ENCODE data around the gene EYS.
"Not testable (repeated sequence)": the region's sequence is repeated elsewhere in the genome, so short reads cannot be mapped to it uniquely, and the experiment has no call there.

The EYS gene

GRCh38 chr6:63743691-63744090 lies 1963.3 kb downstream of the EYS start:
- Histone ChIP-seq H3K9me3 (ENCODE audit: insufficient read depth, low read length) (no peaks in the 10 kb centered on the region), H3K27me3 (ENCODE audit: insufficient read depth, insufficient read length) (no peaks in the 10 kb centered on the region), H3K36me3 (ENCODE audit: insufficient read depth, insufficient read length, low read length) (no peaks in the 10 kb centered on the region), H3K4me3 (ENCODE audit: insufficient read length, low read depth) (no peak overlapping the region), H3K4me1 (ENCODE audit: insufficient read depth, insufficient read length) (no peaks in the 10 kb centered on the region), H3K9ac (ENCODE audit: insufficient read length, low read depth) (no peak overlapping the region)
- DNase-seq (ENCODE audit: low read depth, low spot score) = no peak
- no peak for TF ChIP-seq YY1 (IDR thresholded peaks at IDR 0.05; ENCODE audit: insufficient read depth, insufficient read length)
- no peak for TF ChIP-seq SUZ12 (IDR thresholded peaks at IDR 0.05; ENCODE audit: extremely low read depth, insufficient read depth, insufficient read length)
- no peak for TF ChIP-seq ZNF274 (IDR thresholded peaks at IDR 0.05; ENCODE audit: low read depth, low read length)

DNA sequence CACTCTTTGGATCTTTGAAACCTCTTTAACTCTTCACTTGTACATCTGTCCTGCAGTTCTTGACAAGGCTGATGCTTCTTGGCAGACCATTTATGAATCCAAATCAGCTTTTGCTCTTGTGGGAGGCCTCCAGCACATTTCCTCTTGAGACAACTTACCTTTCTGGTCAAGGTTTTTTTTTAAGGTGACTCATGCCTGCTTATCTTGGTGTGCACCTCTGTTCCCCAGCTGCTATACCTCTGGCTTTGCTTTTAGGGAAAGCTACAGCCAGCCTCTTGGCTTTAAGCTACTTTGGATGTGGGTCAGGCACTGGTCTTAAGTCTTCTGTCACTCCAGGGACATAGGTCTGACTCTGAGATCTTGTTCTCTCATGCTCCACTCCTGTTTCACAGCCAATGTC lies 1965.0 kb downstream of the EYS start:
- no peak for DNase-seq (ENCODE audit: low read depth, low spot score)
- no peak overlapping the region for H3K4me3 ChIP-seq (ENCODE audit: insufficient read length, low read depth)
- no peaks in the 10 kb centered on the region for H3K36me3 ChIP-seq (ENCODE audit: insufficient read depth, insufficient read length, low read length)
- no peak for TF ChIP-seq YY1 (IDR thresholded peaks at IDR 0.05; ENCODE audit: insufficient read depth, insufficient read length)
- TF ChIP-seq ZNF274 (IDR thresholded peaks at IDR 0.05; ENCODE audit: low read depth, low read length) = no peak
- no peak for TF ChIP-seq SUZ12 (IDR thresholded peaks at IDR 0.05; ENCODE audit: extremely low read depth, insufficient read depth, insufficient read length)
- H3K9ac ChIP-seq (ENCODE audit: insufficient read length, low read depth) = no peak overlapping the region
- H3K27me3 ChIP-seq (ENCODE audit: insufficient read depth, insufficient read length) = no peaks in the 10 kb centered on the region
- no peaks in the 10 kb centered on the region for H3K4me1 ChIP-seq (ENCODE audit: insufficient read depth, insufficient read length)
- H3K9me3 ChIP-seq (ENCODE audit: insufficient read depth, low read length) = no peaks in the 10 kb centered on the region

GRCh38 chr6:63740709-63741108 lies 1966.3 kb downstream of the EYS start:
- no peak overlapping the region for H3K4me3 ChIP-seq (ENCODE audit: insufficient read length, low read depth)
- no peak overlapping the region for H3K9ac ChIP-seq (ENCODE audit: insufficient read length, low read depth)
- no peaks in the 10 kb centered on the region for H3K9me3 ChIP-seq (ENCODE audit: insufficient read depth, low read length)
- no peaks in the 10 kb centered on the region for H3K27me3 ChIP-seq (ENCODE audit: insufficient read depth, insufficient read length)
- DNase-seq (ENCODE audit: low read depth, low spot score) = no peak
- H3K36me3 ChIP-seq (ENCODE audit: insufficient read depth, insufficient read length, low read length) = no peaks in the 10 kb centered on the region
- TF ChIP-seq ZNF274 (IDR thresholded peaks at IDR 0.05; ENCODE audit: low read depth, low read length) (no peak), SUZ12 (IDR thresholded peaks at IDR 0.05; ENCODE audit: extremely low read depth, insufficient read depth, insufficient read length) (no peak), YY1 (IDR thresholded peaks at IDR 0.05; ENCODE audit: insufficient read depth, insufficient read length) (no peak)
- H3K4me1 ChIP-seq (ENCODE audit: insufficient read depth, insufficient read length) = no peaks in the 10 kb centered on the region

DNA sequence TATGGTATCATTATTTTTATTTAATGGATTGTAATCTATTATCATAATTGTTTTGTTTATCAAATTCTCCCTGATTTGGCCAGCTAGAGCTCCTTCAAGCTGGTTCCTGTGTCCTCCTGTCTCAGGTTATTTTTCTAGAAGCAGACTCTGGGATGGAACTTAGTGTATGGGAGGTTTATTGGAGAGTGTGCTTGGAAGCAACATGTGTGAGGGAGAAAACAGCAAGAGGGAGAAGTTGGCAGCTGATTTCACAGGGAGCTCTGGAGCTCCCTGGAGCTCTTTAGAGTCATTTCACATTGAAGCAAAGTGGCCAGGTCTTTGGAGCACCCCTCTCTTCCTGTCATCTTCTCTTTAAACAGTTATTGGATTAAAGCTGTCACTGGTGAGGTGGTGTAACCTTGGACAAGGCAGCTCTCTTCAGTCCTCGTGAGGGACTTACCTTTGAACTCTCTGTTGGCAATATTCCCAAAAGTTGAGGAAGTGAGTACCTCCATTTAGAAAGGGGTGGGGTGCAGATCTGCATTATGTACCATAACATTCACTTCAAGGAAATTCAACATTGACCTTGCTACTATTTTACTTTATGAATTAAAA lies 1967.8 kb downstream of the EYS start:
- H3K36me3 ChIP-seq (ENCODE audit: insufficient read depth, insufficient read length, low read length) = no peaks in the 10 kb centered on the region
- no peak for TF ChIP-seq SUZ12 (IDR thresholded peaks at IDR 0.05; ENCODE audit: extremely low read depth, insufficient read depth, insufficient read length)
- no peaks in the 10 kb centered on the region for H3K9me3 ChIP-seq (ENCODE audit: insufficient read depth, low read length)
- no peak overlapping the region for H3K4me3 ChIP-seq (ENCODE audit: insufficient read length, low read depth)
- no peaks in the 10 kb centered on the region for H3K4me1 ChIP-seq (ENCODE audit: insufficient read depth, insufficient read length)
- no peak for DNase-seq (ENCODE audit: low read depth, low spot score)
- no peak overlapping the region for H3K9ac ChIP-seq (ENCODE audit: insufficient read length, low read depth)
- no peaks in the 10 kb centered on the region for H3K27me3 ChIP-seq (ENCODE audit: insufficient read depth, insufficient read length)

DNA sequence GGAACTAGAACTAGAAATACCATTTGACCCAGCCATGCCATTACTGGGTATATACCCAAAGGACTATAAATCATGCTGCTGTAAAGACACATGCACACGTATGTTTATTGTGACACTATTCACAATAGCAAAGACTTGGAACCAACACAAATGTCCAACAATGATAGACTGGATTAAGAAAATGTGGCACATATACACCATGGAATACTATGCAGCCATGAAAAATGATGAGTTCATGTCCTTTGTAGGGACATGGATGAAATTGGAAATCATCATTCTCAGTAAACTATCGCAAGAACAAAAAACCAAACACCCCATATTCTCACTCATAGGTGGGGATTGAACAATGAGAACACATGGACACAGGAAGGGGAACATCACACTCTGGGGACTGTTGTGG lies 1968.8 kb downstream of the EYS start:
- H3K4me3 ChIP-seq (ENCODE audit: insufficient read length, low read depth); H3K9ac ChIP-seq (ENCODE audit: insufficient read length, low read depth); H3K27me3 ChIP-seq (ENCODE audit: insufficient read depth, insufficient read length); H3K4me1 ChIP-seq (ENCODE audit: insufficient read depth, insufficient read length); DNase-seq (ENCODE audit: low read depth, low spot score); H3K9me3 ChIP-seq (ENCODE audit: insufficient read depth, low read length); H3K36me3 ChIP-seq (ENCODE audit: insufficient read depth, insufficient read length, low read length): not testable (repeated sequence)

DNA sequence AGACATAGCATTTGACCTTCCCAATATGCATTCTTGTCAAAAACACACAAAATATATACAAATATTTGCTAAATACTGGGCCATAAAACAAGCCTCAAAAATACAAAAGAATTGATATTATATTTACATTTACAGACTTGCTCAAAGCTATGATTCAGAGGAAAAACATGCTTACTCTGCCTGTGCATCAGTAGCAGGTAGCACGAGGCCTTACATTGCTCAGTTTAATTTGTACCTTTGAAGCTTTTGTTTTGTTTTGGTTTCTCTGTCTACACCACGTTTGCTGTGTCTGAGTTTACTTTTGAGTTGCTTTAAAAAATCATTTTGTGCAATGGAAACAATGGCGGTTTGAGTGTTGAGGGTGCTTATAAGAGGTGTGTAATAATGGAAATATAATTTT lies 1972.1 kb downstream of the EYS start:
- TF ChIP-seq YY1 (IDR thresholded peaks at IDR 0.05; ENCODE audit: insufficient read depth, insufficient read length) (no peak), ZNF274 (IDR thresholded peaks at IDR 0.05; ENCODE audit: low read depth, low read length) (no peak), SUZ12 (IDR thresholded peaks at IDR 0.05; ENCODE audit: extremely low read depth, insufficient read depth, insufficient read length) (no peak)
- Histone ChIP-seq H3K9ac (ENCODE audit: insufficient read length, low read depth) (no peak overlapping the region), H3K9me3 (ENCODE audit: insufficient read depth, low read length) (no peaks in the 10 kb centered on the region), H3K4me3 (ENCODE audit: insufficient read length, low read depth) (no peak overlapping the region), H3K27me3 (ENCODE audit: insufficient read depth, insufficient read length) (no peaks in the 10 kb centered on the region), H3K36me3 (ENCODE audit: insufficient read depth, insufficient read length, low read length) (no peaks in the 10 kb centered on the region), H3K4me1 (ENCODE audit: insufficient read depth, insufficient read length) (no peaks in the 10 kb centered on the region)
- no peak for DNase-seq (ENCODE audit: low read depth, low spot score)

GRCh38 chr6:63732336-63732735 lies 1974.7 kb downstream of the EYS start:
- no peak for DNase-seq (ENCODE audit: low read depth, low spot score)
- no peaks in the 10 kb centered on the region for H3K36me3 ChIP-seq (ENCODE audit: insufficient read depth, insufficient read length, low read length)
- no peak overlapping the region for H3K4me3 ChIP-seq (ENCODE audit: insufficient read length, low read depth)
- no peaks in the 10 kb centered on the region for H3K27me3 ChIP-seq (ENCODE audit: insufficient read depth, insufficient read length)
- no peaks in the 10 kb centered on the region for H3K4me1 ChIP-seq (ENCODE audit: insufficient read depth, insufficient read length)
- no peak for TF ChIP-seq ZNF274 (IDR thresholded peaks at IDR 0.05; ENCODE audit: low read depth, low read length)
- H3K9ac ChIP-seq (ENCODE audit: insufficient read length, low read depth) = no peak overlapping the region
- H3K9me3 ChIP-seq (ENCODE audit: insufficient read depth, low read length) = no peaks in the 10 kb centered on the region

GRCh38 chr6:63731930-63732329 lies 1975.1 kb downstream of the EYS start:
- Histone ChIP-seq H3K4me3 (ENCODE audit: insufficient read length, low read depth) (no peak overlapping the region), H3K9ac (ENCODE audit: insufficient read length, low read depth) (no peak overlapping the region), H3K27me3 (ENCODE audit: insufficient read depth, insufficient read length) (no peaks in the 10 kb centered on the region), H3K4me1 (ENCODE audit: insufficient read depth, insufficient read length) (no peaks in the 10 kb centered on the region), H3K9me3 (ENCODE audit: insufficient read depth, low read length) (no peaks in the 10 kb centered on the region), H3K36me3 (ENCODE audit: insufficient read depth, insufficient read length, low read length) (no peaks in the 10 kb centered on the region)
- TF ChIP-seq ZNF274 (IDR thresholded peaks at IDR 0.05; ENCODE audit: low read depth, low read length) (no peak), YY1 (IDR thresholded peaks at IDR 0.05; ENCODE audit: insufficient read depth, insufficient read length) (no peak), SUZ12 (IDR thresholded peaks at IDR 0.05; ENCODE audit: extremely low read depth, insufficient read depth, insufficient read length) (no peak)
- DNase-seq (ENCODE audit: low read depth, low spot score) = no peak
